BLaER1 (cell line): ENCODE data around the gene LRRC8B.

Experiments used
- H3K27ac ChIP-seq: shearing (Covaris generic); formaldehyde crosslinking; 2 replicates; pipeline ENCODE4 v1.8.1; 2022
- H3K27me3 ChIP-seq: shearing (Covaris generic); formaldehyde crosslinking; 2 replicates; pipeline ENCODE4 v1.8.1; 2022
- H3K36me3 ChIP-seq: shearing (Covaris generic); formaldehyde crosslinking; 2 replicates; pipeline ENCODE4 v1.8.1; 2022
- H3K4me1 ChIP-seq: shearing (Covaris generic); formaldehyde crosslinking; 2 replicates; pipeline ENCODE4 v1.8.1; 2022
- H3K4me2 ChIP-seq: shearing (Covaris generic); formaldehyde crosslinking; 2 replicates; pipeline ENCODE4 v1.8.1; 2022
- H3K4me3 ChIP-seq: shearing (Covaris generic); formaldehyde crosslinking; 2 replicates; pipeline ENCODE4 v1.8.1; 2022
- H3K9ac ChIP-seq: shearing (Covaris generic); formaldehyde crosslinking; 2 replicates; pipeline ENCODE4 v1.8.1; 2022
- H3K9me3 ChIP-seq: shearing (Covaris generic); formaldehyde crosslinking; 2 replicates; pipeline ENCODE4 v1.8.1; 2022
- H4K20me1 ChIP-seq: shearing (Covaris generic); formaldehyde crosslinking; 2 replicates; pipeline ENCODE4 v1.8.1; 2022
- Cebpa-rat ChIP-seq: shearing (Covaris generic); IDR thresholded peaks from 2 replicates; pipeline ENCODE4 v1.8.1; 2022

LRRC8B gene

DNA sequence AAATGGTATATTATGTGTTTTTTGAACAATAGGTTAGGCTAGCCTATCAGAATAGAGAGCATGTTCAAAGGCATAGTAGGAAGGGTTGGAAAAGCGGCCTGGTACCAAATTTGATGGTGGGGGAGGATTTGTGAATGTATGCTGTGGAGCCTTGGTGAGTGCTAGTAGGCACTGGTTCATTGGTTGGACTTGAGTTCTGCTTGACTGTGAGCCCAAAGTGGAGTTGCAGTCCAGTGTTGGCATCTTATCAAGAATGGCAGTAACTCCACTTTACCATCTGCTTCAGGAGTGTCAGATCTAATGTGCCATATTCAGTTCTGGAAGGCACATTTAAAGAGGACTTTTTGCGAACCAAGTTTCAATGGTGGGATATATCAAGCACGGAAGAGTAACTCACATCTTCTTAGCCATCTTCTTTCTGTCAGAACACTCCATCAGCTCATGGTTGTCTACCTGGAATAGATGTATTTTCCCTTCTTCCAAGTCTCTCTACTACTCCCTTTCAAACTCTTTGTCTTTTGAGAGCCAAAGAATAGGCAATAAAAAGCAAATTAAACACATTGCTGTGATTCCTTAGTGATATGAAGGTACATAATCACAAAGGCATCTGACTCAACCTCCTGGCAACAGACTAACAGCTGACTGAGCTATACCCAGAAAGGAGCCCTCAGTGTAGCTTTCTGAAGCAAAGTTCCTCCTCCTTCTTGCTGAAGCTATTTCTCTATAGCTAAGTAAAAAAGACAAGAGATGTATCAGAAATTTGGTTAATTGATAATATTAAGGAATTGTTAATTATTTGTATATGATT is 21.7 kb downstream of the LRRC8B start:
- TF ChIP-seq Cebpa-rat, result no peak
- Histone ChIP-seq H3K9me3 (no peaks in the 10 kb centered on the region), H3K4me1 (0 out of 2 replicates have a peak, but pooled peaks cover 5% of the 10 kb centered on the region), H3K27ac (no peak overlapping the region), H3K27me3 (no peaks in the 10 kb centered on the region), H3K9ac (no peak overlapping the region), H4K20me1 (peaks cover 95% of the 10 kb centered on the region), H3K4me2 (no peak overlapping the region), H3K36me3 (peaks cover 28% of the 10 kb centered on the region), H3K4me3 (no peak overlapping the region)

DNA sequence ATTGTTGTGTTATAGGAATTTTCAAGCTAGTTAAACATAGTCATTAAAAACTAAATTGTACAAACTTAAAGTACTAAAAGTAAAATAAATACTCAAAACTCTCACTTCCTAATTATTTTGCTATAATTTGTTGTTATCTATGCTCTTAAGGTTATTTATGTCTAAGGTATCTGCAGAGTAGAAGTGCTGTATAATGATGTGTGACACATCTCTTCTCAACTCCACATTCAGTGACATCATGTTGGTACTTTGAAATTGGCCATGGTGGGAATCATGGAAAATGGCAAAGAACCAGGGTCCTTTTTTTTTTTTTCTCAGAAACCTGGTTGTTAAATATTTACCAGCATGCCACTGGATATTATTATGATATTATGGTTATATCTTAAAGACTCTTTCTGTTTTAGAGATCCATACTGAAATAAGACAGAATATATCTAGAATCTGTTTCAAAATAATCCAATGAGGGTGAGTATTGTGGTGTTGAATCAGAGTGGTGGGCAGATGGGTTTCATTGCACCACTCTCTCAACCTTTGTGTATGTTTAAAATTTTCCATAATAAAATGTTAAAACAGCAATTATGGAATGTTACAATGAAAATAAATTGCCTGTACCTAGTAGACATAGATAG is 22.4 kb downstream of the LRRC8B start:
- TF ChIP-seq Cebpa-rat, result no peak
- H3K9me3 ChIP-seq, result no peaks in the 10 kb centered on the region
- no peak overlapping the region for H3K4me2 ChIP-seq
- H3K4me3 ChIP-seq, result no peak overlapping the region
- H4K20me1 ChIP-seq, result peaks cover 99% of the 10 kb centered on the region
- H3K4me1 ChIP-seq, result peaks cover 11% of the 10 kb centered on the region
- no peaks in the 10 kb centered on the region for H3K27me3 ChIP-seq
- no peak overlapping the region for H3K9ac ChIP-seq
- no peak overlapping the region for H3K27ac ChIP-seq
- peaks cover 27% of the 10 kb centered on the region for H3K36me3 ChIP-seq

- Histone ChIP-seq H3K36me3 (peaks cover 27% of the 10 kb centered on the region), H3K4me2 (no peak overlapping the region), H3K4me1 (peaks cover 17% of the 10 kb centered on the region), H3K27ac (no peak overlapping the region), H3K27me3 (no peaks in the 10 kb centered on the region), H4K20me1 (peaks cover 97% of the 10 kb centered on the region), H3K9ac (no peak overlapping the region), H3K9me3 (no peaks in the 10 kb centered on the region), H3K4me3 (no peak overlapping the region)
- TF ChIP-seq Cebpa-rat, result no peak
Measured at GRCh38 chr1:89547563-89548116, 23.0 kb downstream of the LRRC8B start.

- Histone ChIP-seq H3K9ac (no peak overlapping the region), H3K27me3 (no peaks in the 10 kb centered on the region), H3K36me3 (peaks cover 27% of the 10 kb centered on the region), H3K4me1 (peaks cover 24% of the 10 kb centered on the region), H3K27ac (no peak overlapping the region), H3K4me3 (no peak overlapping the region), H3K4me2 (no peak overlapping the region), H3K9me3 (no peaks in the 10 kb centered on the region), H4K20me1 (peaks cover 92% of the 10 kb centered on the region)
- no peak; the same call in 1 of the 2 replicates for TF ChIP-seq Cebpa-rat
Measured at GRCh38 chr1:89548122-89548857, 23.7 kb downstream of the LRRC8B start.

DNA sequence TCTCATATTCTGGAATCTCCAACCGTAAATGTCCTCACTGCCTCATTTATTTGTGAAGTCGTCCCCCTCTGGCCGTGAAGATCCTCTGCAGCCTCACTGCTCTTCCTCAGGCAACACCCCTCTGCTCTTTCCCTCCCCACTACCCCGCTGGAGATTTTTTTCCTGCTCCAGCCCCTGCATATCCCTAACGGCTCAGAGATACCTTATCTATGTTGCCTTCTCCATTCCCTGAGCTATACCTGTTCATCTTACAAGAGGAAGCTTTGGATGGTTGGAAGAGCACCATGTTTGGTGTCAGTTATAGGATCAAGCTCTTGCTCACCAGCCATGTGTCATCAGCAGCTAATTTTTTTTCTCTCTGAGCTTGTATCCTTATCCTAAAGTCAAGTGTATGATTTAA is 26.4 kb downstream of the LRRC8B start:
- Histone ChIP-seq H3K4me3 (no peak overlapping the region), H3K27ac (no peak overlapping the region), H3K9me3 (no peaks in the 10 kb centered on the region), H3K36me3 (peaks cover 42% of the 10 kb centered on the region), H4K20me1 (peaks cover 78% of the 10 kb centered on the region), H3K4me1 (peaks cover 26% of the 10 kb centered on the region), H3K4me2 (no peak overlapping the region), H3K9ac (no peak overlapping the region), H3K27me3 (no peaks in the 10 kb centered on the region)
- no peak for TF ChIP-seq Cebpa-rat

DNA sequence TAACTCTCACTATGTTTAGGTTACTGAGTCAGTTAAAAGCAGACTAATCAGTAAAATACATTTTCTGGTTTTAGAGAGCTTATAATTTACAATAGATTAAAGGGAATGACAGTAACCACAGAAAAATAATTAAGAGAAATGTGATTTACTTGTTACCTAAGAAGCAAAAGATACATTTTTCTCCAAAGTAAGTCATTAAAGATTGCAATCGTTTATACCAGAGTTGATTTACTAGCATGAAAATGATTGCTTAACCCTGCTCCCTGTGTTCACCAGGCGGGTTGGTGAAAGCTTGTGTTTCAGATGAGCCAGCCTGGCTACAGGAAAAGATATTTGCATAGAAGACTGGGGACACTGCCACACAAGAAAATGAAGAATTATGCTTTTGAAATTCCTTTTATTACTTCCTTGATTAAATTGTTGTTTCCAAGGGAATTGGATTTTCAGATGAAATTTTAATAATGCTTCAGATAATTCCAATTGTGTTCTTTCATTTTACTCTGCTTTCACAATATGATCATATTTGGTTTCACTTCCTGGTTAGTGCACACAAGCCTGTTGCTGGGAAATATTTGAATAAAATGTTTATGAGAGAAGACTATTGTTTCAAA is 27.9 kb downstream of the LRRC8B start:
- no peaks in the 10 kb centered on the region for H3K9me3 ChIP-seq
- peaks cover 26% of the 10 kb centered on the region for H3K4me1 ChIP-seq
- peak overlapping the region; percentile 60 for H3K4me2 ChIP-seq
- TF ChIP-seq Cebpa-rat, result peak; percentile 53; the same call in 1 of the 2 replicates
- peaks cover 62% of the 10 kb centered on the region for H4K20me1 ChIP-seq
- no peak overlapping the region for H3K27ac ChIP-seq
- H3K4me3 ChIP-seq, result no peak overlapping the region
- no peak overlapping the region for H3K9ac ChIP-seq
- H3K36me3 ChIP-seq, result peaks cover 52% of the 10 kb centered on the region
- H3K27me3 ChIP-seq, result no peaks in the 10 kb centered on the region

DNA sequence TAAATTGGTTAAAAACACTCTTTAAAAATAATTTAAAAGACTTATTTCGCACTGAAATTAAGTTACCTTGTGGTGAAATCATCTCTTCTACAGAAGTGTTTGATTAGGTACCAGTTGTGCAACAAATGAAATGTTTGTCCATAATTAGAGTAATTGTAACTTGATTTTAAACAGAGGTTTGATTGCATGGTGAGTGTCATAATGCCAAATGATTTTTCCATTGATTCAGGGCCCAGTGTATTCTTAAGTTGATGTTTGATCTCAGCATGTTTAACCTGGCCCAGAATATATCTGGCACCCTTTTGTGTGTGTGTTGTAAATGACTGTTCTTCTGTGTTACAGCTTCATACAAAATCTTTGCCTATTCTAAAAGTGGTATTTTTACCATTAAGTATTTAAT is 28.5 kb downstream of the LRRC8B start:
- no peak overlapping the region for H3K9ac ChIP-seq
- H3K4me2 ChIP-seq, result 0 out of 2 replicates have a peak overlapping the region, but pooled peaks have one; percentile 60
- H3K36me3 ChIP-seq, result peaks cover 57% of the 10 kb centered on the region
- no peak overlapping the region for H3K27ac ChIP-seq
- H3K4me3 ChIP-seq, result no peak overlapping the region
- peaks cover 5% of the 10 kb centered on the region; the same call in 1 of the 2 replicates for H3K9me3 ChIP-seq
- H3K27me3 ChIP-seq, result no peaks in the 10 kb centered on the region
- peaks cover 26% of the 10 kb centered on the region for H3K4me1 ChIP-seq
- TF ChIP-seq Cebpa-rat, result no peak
- peaks cover 57% of the 10 kb centered on the region for H4K20me1 ChIP-seq

GRCh38 chr1:89555550-89555949 is 30.9 kb downstream of the LRRC8B start:
- H3K36me3 ChIP-seq, result peaks cover 68% of the 10 kb centered on the region
- H3K27me3 ChIP-seq, result no peaks in the 10 kb centered on the region
- H3K4me2 ChIP-seq, result no peak overlapping the region
- peaks cover 21% of the 10 kb centered on the region for H3K4me1 ChIP-seq
- TF ChIP-seq Cebpa-rat, result no peak
- peaks cover 26% of the 10 kb centered on the region for H3K9me3 ChIP-seq
- H4K20me1 ChIP-seq, result peaks cover 33% of the 10 kb centered on the region
- H3K4me3 ChIP-seq, result no peak overlapping the region
- no peak overlapping the region for H3K27ac ChIP-seq
- no peak overlapping the region for H3K9ac ChIP-seq

DNA sequence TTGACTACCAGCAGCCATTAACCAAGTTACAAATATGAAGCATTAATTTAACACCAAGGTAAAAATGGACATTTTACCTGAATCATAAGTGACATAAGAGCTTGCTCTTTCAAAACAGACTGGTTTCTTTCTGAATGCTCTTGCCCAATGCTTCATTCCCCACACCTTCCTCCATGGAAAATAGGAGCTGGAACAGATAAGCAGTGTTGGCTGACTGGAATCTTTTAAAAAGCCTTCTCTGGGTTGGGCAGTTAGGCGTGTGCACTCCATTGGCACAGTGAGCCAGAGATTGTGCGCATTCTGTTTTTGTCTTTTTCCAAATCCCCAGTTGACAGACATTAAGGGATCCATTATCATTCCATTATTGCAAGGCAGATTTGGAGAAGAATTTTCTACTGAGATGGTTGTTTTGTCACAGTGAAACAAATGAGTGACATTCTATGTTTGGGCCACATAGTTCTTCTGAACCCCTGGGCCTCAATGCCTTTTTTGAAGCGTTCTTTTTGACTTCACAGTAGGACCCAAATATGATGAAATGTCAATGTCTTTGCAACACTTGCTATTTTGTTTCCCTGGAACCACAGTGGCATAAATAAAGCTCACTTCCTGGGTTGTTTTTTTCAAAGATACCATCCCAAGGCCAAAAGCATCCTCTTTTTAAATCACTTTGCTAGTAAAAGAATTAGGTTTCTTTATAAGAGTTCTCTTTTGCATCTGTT is 32.3 kb downstream of the LRRC8B start:
- Histone ChIP-seq H3K4me1 (peaks cover 16% of the 10 kb centered on the region), H4K20me1 (peaks cover 20% of the 10 kb centered on the region), H3K9me3 (peaks cover 26% of the 10 kb centered on the region), H3K27me3 (no peaks in the 10 kb centered on the region), H3K9ac (no peak overlapping the region), H3K36me3 (peaks cover 65% of the 10 kb centered on the region), H3K4me3 (no peak overlapping the region), H3K4me2 (no peak overlapping the region), H3K27ac (no peak overlapping the region)
- TF ChIP-seq Cebpa-rat, result no peak
